HepG2 (cell line): ENCODE data around the gene FZD4. TPM values are rescaled to one million over a fixed set of nuclear protein-coding genes. Genes with fewer than 3 reads are reported as not detected.

Source experiments
- CSRNP1 ChIP-seq: sonication (generic); formaldehyde crosslinking; IDR thresholded peaks from 2 replicates; pipeline ENCODE4 v1.8.1; 2023; ENCODE audit warnings: mild to moderate bottlenecking, missing genetic modification reagents
- FLYWCH1 ChIP-seq: sonication (generic); formaldehyde crosslinking; IDR thresholded peaks from 2 replicates; pipeline ENCODE4 v1.8.1; 2023; ENCODE audit warnings: mild to moderate bottlenecking, missing genetic modification reagents
- HMGXB4 ChIP-seq, 2 experiments: sonication (generic) in 1 of 2; formaldehyde crosslinking in 1 of 2; IDR thresholded peaks; 2 replicates each; pipeline versions ENCODE4 v1.4.0 to v1.6.1; 2018 to 2020; ENCODE audit warnings: missing genetic modification reagents in 2 of 2, borderline replicate concordance in 1 of 2, low read depth in 1 of 2, mild to moderate bottlenecking in 1 of 2, missing biosample characterization in 1 of 2
- NKX3-1 ChIP-seq: sonication (generic); formaldehyde crosslinking; IDR thresholded peaks from 2 replicates; pipeline ENCODE4 v1.5.0; 2020; ENCODE audit warnings: missing genetic modification reagents
- ZKSCAN1 ChIP-seq: fragments of 150-350 bp; IDR thresholded peaks from 2 replicates; pipeline ENCODE4 v1.6.1; 2014; ENCODE audit warnings: low read length
- ZNF274 ChIP-seq: sonication (generic); formaldehyde crosslinking; IDR thresholded peaks from 2 replicates; pipeline ENCODE4 v1.5.1; 2020; ENCODE audit warnings: mild to moderate bottlenecking, missing genetic modification reagents
- ZNF34 ChIP-seq: sonication (generic); formaldehyde crosslinking; IDR thresholded peaks from 2 replicates; pipeline ENCODE4 v1.4.0; 2020; ENCODE audit warnings: mild to moderate bottlenecking, missing genetic modification reagents, borderline replicate concordance
- polyA plus RNA-seq, 8 experiments: library from polyadenylated mRNA; depleted of rRNA in 3 of 8; stranded (reverse) in 7 of 8; unstranded in 1 of 8; fragments of >200 nt; fragmentation: Illumina TruSeq in 4 of 8; extraction: Trizol in 4 of 8; gene quantifications; 2 replicates each; pipeline versions ENCODE4 v1.2.1 to v1.2.3, GENCODE V29; 2011 to 2016; ENCODE audit warnings: low read depth in 4 of 8, missing spikeins in 1 of 8, mixed read lengths in 1 of 8; ENCODE audit not compliant: insufficient read depth in 1 of 8
- total RNA-seq, 5 experiments: library from RNA; depleted of rRNA; stranded (reverse); fragments of >200 nt; fragmentation: Illumina TruSeq; extraction: Trizol; gene quantifications; 2 replicates each; pipeline ENCODE4 v1.2.3, GENCODE V29; 2016; ENCODE audit warnings: low read depth in 1 of 5
- TF ChIP-seq, protein P1 (sequence below): sonication (generic); formaldehyde crosslinking; IDR thresholded peaks from 2 replicates; pipeline ENCODE4 v1.5.1; 2020; ENCODE audit warnings: mild to moderate bottlenecking, missing genetic modification reagents, moderate library complexity
- TF ChIP-seq, protein P2 (sequence below): sonication (generic); formaldehyde crosslinking; IDR thresholded peaks from 2 replicates; pipeline ENCODE4 v1.5.0; 2020; ENCODE audit warnings: mild to moderate bottlenecking, missing genetic modification reagents

FZD4 gene
- total and polyA plus RNA-seq, 2 of the 13 experiments (the other 11 are each of a cell fraction or from before 2014, with no cell fraction given) = 46.5 to 70.4 TPM

- TF ChIP-seq HMGXB4 (CRISPR knock-in tag; IDR thresholded peaks at IDR 0.05; ENCODE audit: borderline replicate concordance in 1 of 2, low read depth in 1 of 2) (peak in 1 of 2 experiments; percentile 45; a peak in 1 of 4 replicates), NKX3-1 (CRISPR knock-in tag) (no peak), ZNF274 (CRISPR knock-in tag) (0 out of 2 replicates have a peak, but pooled peaks have one; percentile 19), ZNF34 (no peak), FLYWCH1 (CRISPR knock-in tag) (no peak), CSRNP1 (CRISPR knock-in tag) (no peak; the same call in 1 of the 2 replicates), ZKSCAN1 (no peak)
- TF ChIP-seq, protein P1, sequence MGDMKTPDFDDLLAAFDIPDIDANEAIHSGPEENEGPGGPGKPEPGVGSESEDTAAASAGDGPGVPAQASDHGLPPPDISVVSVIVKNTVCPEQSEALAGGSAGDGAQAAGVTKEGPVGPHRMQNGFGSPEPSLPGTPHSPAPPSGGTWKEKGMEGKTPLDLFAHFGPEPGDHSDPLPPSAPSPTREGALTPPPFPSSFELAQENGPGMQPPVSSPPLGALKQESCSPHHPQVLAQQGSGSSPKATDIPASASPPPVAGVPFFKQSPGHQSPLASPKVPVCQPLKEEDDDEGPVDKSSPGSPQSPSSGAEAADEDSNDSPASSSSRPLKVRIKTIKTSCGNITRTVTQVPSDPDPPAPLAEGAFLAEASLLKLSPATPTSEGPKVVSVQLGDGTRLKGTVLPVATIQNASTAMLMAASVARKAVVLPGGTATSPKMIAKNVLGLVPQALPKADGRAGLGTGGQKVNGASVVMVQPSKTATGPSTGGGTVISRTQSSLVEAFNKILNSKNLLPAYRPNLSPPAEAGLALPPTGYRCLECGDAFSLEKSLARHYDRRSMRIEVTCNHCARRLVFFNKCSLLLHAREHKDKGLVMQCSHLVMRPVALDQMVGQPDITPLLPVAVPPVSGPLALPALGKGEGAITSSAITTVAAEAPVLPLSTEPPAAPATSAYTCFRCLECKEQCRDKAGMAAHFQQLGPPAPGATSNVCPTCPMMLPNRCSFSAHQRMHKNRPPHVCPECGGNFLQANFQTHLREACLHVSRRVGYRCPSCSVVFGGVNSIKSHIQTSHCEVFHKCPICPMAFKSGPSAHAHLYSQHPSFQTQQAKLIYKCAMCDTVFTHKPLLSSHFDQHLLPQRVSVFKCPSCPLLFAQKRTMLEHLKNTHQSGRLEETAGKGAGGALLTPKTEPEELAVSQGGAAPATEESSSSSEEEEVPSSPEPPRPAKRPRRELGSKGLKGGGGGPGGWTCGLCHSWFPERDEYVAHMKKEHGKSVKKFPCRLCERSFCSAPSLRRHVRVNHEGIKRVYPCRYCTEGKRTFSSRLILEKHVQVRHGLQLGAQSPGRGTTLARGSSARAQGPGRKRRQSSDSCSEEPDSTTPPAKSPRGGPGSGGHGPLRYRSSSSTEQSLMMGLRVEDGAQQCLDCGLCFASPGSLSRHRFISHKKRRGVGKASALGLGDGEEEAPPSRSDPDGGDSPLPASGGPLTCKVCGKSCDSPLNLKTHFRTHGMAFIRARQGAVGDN (CRISPR knock-in tag) = peak; percentile 76
- TF ChIP-seq, protein P2, sequence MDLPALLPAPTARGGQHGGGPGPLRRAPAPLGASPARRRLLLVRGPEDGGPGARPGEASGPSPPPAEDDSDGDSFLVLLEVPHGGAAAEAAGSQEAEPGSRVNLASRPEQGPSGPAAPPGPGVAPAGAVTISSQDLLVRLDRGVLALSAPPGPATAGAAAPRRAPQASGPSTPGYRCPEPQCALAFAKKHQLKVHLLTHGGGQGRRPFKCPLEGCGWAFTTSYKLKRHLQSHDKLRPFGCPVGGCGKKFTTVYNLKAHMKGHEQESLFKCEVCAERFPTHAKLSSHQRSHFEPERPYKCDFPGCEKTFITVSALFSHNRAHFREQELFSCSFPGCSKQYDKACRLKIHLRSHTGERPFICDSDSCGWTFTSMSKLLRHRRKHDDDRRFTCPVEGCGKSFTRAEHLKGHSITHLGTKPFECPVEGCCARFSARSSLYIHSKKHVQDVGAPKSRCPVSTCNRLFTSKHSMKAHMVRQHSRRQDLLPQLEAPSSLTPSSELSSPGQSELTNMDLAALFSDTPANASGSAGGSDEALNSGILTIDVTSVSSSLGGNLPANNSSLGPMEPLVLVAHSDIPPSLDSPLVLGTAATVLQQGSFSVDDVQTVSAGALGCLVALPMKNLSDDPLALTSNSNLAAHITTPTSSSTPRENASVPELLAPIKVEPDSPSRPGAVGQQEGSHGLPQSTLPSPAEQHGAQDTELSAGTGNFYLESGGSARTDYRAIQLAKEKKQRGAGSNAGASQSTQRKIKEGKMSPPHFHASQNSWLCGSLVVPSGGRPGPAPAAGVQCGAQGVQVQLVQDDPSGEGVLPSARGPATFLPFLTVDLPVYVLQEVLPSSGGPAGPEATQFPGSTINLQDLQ = no peak
These were observed 705 bp downstream of the FZD4 start (continued) for GRCh38 chr11:86954269-86955110.
